Measurements from ENCODE around the gene ETFA.

GRCh38 chr15:76223521-76223920, 87.7 kb downstream of the ETFA start:
- TF ChIP-seq FOXA1 (IDR thresholded peaks at IDR 0.05) (no peak), ARNT (IDR thresholded peaks at IDR 0.05) (no peak), SP1 (IDR thresholded peaks at IDR 0.05) (no peak), BHLHE40 (IDR thresholded peaks at IDR 0.05; ENCODE audit: borderline replicate concordance) (no peak), FOXM1 (IDR thresholded peaks at IDR 0.05; ENCODE audit: borderline replicate concordance) (no peak), NFRKB (IDR thresholded peaks at IDR 0.05) (no peak)
- TF ChIP-seq, protein P1, sequence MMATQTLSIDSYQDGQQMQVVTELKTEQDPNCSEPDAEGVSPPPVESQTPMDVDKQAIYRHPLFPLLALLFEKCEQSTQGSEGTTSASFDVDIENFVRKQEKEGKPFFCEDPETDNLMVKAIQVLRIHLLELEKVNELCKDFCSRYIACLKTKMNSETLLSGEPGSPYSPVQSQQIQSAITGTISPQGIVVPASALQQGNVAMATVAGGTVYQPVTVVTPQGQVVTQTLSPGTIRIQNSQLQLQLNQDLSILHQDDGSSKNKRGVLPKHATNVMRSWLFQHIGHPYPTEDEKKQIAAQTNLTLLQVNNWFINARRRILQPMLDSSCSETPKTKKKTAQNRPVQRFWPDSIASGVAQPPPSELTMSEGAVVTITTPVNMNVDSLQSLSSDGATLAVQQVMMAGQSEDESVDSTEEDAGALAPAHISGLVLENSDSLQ (IDR thresholded peaks at IDR 0.05) = no peak
